Measurements from ENCODE around the gene SGSM2. TPM values are rescaled to one million over a fixed set of nuclear protein-coding genes. Genes with fewer than 3 reads are reported as not detected.

Gene SGSM2
- total RNA-seq, 1 experiment from 2014 or later = 23.0 TPM

GRCh38 chr17:2385240-2386210 lies 48.2 kb downstream of the SGSM2 start:
- DNase-seq (ENCODE audit: low read depth) = no peak

DNA sequence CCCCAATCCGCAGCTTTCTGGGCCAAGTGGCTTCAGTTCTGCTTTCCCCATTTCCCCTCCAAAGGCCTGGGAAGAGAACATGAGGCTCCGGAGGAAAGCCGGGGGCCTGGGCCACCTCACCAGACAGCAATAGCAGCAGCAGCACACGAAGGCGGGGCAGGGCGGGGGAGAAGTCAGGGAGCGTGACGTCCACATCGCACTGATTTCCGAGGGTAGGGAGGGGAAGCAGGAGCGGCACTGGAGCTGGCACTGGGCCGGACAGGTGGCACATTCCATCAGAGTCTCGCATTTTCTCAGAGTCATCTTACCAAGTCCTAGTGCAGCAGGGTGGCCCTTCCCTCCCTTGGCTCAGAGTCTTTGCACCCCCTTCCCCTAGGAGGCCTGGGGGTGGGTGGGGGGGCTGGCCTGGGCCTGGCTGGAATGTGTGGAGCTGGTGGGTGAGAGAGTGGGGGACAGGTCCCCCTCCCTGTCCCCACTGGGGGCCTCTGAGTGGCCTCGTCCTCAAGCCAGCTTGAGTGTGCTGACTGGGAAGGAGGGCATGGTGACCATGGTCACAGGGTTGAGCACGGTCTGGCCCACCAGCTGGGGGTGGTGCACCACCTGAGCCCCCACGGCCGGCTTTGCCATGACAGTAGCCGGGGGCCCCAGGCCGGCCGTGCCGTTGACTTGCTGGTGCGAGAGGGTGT lies 49.2 kb downstream of the SGSM2 start:
- DNase-seq (ENCODE audit: low read depth) = no peak

GRCh38 chr17:2387086-2388019 lies 50.1 kb downstream of the SGSM2 start:
- DNase-seq (ENCODE audit: low read depth) = no peak

- DNase-seq (ENCODE audit: low read depth) = no peak
These were observed 50.9 kb downstream of the SGSM2 start for GRCh38 chr17:2388020-2388682.

DNA sequence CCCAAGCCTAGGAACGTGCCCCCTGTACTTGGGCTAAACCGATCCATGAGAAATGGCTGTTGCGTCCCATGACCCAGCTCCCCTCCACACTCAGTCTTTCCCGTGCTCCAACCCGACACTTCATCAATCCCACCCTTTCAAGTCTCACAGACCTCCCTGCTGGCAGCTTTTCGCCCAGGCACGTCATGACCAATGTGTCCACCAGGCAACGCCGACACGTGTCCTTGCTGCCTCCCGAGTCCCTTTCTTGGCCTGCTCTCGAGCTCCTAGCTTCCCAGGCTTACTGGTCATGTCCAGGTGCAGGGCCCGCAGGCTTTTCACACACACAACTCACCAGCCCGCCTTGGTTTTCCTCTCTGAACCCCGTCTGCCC lies 51.4 kb downstream of the SGSM2 start:
- no peak for DNase-seq (ENCODE audit: low read depth)

GRCh38 chr17:2390199-2390836 lies 53.0 kb downstream of the SGSM2 start:
- DNase-seq (ENCODE audit: low read depth) = no peak

DNA sequence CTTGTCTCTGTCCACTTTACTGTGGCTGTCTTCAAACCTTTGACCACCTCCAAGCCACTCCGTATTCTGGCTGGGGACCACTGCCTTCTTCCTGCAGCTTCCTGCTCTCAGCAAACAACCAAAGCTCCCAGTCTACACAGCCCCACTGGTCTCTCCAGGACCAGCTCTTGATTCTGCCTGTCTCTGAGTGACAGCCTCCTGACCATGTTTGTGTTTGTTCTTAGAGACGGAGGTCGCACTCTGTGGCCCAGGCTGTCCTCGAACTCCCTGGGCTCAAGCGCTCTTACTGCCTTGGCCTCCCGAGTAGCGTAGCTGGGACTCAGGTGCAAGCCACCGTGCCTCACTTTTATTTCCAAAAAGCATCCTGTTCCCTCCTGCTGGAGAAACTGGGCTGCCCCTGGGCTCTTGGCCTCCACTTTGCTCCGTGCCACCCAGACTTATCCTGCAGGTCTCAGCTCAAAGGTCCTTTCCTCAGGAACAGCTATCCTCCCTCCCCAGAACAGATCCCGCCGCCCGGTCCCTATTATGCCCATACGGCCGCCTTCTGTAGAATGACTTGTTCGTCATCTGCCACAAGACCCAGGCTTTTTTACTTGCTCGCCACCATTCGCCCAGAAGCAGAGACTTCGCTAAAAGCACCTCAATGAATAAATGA lies 54.4 kb downstream of the SGSM2 start:
- no peak for DNase-seq (ENCODE audit: low read depth)

GRCh38 chr17:2392252-2393173 lies 55.2 kb downstream of the SGSM2 start:
- DNase-seq (ENCODE audit: low read depth) = peak; percentile 91

DNA sequence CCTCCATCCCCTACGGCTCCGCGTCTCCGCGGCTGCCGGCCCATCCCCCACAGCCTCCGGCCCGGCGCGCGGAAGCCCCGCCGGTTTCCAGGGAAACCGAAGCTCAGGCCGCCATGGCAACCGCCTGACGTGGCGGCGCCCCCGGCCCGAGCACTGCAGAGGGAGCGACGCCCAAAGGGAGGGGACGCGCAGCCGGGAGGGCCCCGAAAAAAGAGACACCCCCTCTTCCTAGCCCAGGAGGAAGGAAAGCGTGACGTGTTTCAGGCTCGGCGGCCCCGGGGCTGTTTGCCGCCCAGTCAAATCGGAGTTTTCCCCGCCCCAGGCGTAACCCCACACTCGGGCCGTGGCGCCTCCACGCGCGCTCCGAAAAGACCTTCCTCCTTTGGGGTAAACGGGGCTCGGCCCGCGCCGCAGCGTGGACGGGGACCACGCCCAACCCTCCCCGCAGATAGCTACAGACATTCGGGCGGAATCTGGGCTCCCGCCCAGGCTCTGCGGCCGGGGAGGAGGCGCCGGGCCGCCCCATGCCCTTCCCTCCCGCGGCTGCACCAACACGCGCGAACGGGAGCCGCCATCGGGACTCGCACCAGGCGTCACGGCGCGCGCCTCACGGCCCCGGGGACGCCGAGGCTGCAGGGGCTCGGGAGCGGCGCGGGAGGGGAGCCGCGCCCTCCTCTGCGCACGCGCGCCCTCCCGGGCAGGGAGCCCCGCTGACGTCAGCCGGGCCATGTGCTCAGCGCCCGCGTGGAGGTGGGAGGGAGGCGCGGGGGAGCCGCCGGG lies 56.1 kb downstream of the SGSM2 start:
- DNase-seq (ENCODE audit: low read depth) = peak; percentile 87

DNA sequence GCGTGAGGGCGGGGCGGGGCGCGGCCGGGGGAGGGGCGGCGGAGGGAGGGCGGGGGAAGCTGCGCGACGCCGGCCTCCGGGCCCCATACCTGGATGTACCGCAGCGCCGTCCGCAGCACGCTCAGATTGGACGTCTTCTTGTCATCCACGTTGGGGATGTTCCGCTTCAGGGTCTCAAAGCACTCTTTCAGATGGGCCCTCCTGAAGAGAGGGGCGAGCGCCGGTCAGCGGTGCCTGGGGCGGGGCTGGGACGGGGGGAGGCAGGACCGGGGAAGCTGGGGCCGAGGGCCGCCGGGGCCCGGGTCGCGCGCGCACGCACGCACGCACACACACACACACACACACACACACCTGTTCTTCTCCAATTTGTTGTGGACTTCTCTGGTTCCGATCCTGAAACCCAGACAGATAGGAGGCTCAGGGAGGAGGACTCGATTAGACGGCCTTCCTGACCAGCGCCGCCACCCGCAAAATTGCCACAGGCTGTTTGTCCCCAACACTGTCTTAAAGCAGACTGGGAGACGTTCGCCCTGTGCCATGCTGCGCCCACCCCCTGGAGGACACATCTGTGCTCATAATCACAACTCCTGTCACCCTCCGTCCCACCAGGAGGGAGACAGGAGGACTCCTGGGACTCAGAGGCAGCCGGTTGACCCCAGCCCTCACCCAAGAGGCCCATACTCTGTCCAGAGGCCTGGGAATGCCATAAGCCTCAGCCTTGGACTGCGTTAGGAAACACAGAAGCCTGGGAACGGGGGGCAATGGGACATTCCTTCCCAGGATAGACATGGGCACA lies 56.9 kb downstream of the SGSM2 start:
- DNase-seq (ENCODE audit: low read depth) = no peak

GRCh38 chr17:2394775-2395201 lies 57.5 kb downstream of the SGSM2 start:
- no peak for DNase-seq (ENCODE audit: low read depth)

DNA sequence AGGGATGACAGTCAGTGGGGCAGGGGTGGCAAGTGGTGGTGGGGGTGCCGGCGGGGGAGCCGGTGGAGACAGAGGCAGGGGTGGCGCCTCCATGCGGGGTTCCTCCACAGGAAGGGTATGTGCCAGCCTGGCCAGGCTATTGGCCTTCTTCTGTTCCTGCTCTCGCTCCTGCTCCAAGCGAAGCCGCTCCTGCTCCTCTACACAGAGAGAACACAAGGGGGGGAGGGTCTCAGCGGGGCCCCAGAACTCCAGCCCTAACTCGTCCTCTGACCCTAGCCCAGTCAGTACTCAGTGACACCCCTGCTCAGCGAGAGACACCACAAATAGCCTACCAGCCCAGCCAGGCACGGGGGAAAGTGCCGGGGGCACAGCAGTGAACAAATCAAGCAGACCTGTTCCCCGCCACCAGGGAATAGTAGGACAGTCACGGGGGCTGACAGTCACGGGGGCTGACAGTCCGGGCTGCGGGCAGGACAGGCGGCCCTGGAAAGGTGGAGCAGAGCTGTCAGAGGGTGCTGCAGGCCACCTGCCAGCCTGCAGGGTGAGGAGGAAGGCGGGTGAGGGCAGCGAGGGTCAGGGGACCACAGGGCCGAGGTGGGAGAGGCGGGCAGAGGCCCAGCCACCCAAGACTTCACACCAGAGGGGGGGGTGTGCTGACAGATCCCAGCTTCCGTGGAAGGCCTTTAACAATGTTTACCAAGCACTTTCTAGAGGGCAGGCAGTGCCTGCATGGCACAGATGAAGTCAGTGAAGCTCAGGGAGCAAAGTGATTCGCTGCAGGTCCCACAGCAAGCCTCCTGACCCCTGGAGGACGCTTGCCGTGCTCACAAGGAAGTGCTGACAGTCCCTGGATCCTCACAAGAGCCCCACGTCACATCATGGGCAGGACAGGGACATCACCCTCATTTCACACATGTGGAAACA lies 58.2 kb downstream of the SGSM2 start:
- DNase-seq (ENCODE audit: low read depth) = peak; percentile 27

DNA sequence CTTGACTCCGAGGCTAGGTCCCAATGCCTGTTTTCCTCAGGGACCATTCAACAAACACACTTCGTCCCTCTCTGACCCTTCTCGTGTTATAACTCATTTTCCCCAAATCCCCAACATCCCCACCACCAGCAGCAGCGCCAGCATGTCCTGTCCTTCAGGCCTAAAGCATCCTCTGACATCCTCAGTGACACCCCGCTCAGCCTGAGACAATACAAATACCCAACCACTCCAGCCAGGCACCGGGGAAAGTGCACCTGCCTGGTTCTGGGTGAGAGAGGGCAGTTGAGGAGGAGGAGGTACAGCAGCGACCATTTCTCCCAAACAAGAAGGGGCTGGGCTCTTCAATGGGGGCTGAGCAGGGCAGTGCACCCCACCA lies 58.9 kb downstream of the SGSM2 start:
- no peak for DNase-seq (ENCODE audit: low read depth)

DNA sequence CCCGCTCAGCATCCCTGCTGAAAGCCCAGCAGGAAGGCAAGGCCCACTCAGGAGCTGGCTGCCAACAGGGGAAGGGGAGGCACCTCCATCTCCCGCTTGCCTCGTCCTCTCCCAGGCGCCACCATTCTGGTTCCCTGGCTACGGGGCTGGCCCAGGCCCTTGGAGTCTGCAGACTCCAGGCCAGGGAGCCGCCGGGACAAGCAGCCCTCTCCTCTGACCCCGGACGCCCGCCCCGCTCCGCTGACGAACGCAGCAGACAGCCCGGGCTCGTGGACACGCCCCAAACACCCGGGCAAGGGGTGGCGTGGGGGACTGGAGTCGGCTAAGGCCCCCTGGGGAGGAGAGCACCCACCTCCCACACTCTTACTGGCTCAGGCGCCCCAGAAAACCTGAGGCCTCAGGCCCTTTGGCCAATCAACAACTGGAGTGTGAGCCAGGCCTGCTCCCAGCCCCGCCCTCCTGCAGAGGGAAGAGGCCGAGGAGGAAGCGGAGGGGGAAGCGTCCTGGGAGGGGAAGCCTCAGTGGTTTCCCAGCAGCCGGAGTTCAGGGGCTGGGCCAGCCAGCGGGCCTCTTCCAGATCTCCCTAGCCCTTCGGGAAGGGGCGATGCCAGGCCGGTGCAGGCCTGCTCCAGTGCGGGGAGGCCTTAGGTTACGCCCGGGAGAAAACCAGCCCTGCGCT lies 59.4 kb downstream of the SGSM2 start:
- DNase-seq (ENCODE audit: low read depth) = peak; percentile 98

GRCh38 chr17:2397247-2398171 lies 60.2 kb downstream of the SGSM2 start:
- DNase-seq (ENCODE audit: low read depth) = no peak

All from M059J (cell line).